ENCODE measurements around the gene DCANP1.

Gene DCANP1

DNA sequence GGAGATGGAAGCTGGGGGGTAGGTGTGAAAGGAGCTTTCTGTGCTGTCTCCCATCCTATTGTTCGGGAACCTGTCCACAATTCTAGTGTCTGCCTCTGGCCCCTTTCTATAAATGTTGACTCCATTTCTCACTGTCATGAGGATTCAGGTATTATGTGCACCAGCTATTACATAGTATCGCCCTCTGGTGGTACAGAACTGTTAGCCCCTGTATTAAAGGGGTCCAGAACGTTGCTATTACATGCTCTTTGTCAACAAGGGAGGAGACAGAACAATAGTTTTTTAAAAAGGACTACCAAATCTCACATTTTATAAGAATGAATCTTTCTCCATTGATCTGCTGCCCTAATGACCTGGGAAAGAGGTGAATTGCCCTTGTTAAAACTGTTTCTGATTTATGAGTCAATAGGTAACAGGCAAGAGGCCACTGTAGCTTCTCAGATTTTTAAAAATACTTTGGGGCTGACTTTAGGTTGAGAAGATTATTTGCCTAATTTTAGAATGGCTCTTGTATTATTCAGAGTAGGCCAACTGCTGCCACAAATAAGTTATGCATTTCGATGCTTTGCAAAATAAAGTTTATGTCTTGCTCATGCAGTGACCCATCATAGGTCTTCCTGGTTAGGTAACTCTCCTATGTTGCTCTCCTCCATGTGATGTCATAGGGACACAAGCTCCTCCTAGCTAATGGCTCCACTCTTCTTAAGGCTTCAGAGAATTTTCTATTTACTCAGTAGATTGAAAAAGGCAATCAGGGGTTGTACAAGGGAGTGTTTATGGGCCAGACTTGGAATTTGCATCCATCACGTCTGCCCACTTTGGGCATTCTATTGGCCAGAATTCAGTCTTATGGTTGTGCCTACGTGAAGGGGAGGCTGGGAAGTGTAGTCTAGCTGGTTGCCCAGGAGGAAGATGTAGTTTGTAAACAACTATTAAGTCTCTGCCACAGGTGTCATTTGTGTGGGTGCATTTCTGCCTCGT is 20.8 kb downstream of the DCANP1 start:
- H3K4me3 ChIP-seq (ENCODE audit: low read depth, low read length), result no peak overlapping the region

DNA sequence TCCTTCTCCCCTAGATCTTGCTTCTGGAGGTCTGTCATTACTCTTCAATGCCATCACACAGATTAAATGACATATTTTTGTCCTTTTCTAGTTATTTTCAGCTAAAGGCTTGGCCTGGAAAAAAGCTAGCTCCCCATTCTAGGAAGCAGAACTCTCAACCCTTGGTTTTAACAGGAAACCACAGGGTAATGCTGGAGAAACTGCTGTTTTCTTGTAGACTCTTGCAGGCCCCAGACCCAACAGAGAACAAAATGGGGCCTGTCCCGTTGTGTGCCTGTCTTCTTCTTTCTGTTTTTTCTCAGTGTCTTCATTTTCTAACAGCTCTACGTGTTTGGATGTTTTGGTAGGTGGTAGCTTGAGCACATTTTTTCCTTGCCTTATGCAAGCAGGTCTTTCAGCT is 21.5 kb downstream of the DCANP1 start:
- no peak overlapping the region for H3K4me3 ChIP-seq (ENCODE audit: low read depth, low read length)

DNA sequence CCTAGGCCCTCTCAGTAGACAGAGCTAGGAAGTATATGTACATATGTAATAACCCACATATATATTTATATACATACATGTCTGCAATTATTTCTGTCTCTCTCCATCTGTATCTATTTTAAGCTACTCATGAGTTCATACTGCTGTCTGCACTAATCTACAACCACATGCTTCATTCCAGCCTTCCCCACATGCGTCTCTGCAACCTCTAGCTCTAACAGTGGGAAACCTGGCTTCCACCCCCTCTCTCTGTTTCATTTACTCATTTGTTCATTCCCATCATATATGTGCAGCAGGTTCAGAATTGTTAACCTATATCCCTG is 23.3 kb downstream of the DCANP1 start:
- no peak overlapping the region for H3K4me3 ChIP-seq (ENCODE audit: low read depth, low read length)

DNA sequence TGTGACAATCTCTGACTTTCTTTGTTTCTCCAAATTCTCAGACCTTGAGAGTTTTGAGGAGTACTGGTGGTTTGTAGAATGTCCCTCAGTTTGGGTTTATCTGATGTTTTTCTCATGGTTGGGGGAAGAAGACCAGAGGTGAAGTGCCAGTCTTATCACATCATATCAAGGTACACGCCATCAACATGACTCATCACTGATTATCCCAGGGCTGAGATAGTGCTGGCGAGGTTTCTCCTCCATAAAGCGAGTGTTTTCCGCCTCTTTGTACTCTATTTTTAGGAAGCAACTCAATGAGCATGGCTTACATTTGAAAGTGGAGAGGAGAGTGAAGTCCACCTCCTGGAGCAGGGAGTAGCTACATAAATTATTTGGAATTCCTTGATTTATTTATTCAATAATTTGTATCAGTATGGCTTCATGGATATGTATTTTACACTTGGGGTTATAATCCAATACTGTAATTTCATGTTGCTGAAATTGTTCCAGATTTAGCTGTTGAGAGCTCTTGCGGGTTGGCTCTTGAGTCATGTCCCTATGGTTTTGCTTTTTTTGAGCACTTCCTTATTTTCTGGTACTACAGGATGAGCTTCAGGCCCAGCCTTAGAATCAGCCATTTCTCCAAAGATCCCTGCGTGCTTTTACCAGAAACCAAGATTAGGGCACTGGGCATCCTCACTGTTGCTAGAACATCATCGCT is 23.9 kb downstream of the DCANP1 start:
- no peak overlapping the region for H3K4me3 ChIP-seq (ENCODE audit: low read depth, low read length)

- no peak overlapping the region for H3K4me3 ChIP-seq (ENCODE audit: low read depth, low read length)
These were observed 24.7 kb downstream of the DCANP1 start for GRCh38 chr5:135422419-135422818.

DNA sequence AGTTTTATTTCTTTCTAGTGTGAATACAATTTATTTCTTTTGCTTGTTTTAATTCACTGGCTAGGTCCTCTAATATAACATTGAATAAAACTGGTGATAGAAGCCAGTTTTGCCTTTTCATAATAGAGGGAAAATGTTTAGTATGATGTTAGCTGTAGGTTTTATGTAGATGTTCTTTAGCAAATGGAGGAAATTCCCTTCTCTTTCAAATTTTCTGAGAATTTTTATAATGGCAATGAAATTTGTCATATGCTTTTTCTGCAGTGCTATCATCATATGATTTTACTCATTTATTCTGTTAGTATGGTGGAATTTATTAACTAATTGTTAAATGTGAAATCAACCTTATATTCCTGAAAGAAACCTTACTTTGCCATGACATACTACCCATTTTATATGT is 30.1 kb downstream of the DCANP1 start:
- H3K4me3 ChIP-seq (ENCODE audit: low read depth, low read length), result no peak overlapping the region

DNA sequence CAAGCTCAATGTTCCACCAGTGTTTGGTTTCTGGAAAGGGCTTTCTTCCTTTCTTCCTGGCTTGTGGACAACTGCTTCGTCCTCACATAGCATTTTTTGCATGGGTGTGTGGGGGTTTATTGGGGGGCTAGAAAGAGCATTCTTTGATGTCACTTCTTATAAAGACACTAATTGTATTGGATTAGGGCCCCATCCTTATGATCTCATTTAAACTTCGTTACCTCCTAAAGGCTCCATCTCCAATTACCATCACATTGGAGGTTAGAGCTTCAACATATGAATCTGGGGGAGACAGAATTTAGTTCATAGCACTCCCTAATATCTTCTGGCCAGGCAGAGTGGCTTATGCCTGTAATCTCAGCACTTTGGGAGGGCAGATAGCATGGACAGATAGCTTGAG is 42.1 kb downstream of the DCANP1 start:
- no peak overlapping the region for H3K4me3 ChIP-seq (ENCODE audit: low read depth, low read length)

DNA sequence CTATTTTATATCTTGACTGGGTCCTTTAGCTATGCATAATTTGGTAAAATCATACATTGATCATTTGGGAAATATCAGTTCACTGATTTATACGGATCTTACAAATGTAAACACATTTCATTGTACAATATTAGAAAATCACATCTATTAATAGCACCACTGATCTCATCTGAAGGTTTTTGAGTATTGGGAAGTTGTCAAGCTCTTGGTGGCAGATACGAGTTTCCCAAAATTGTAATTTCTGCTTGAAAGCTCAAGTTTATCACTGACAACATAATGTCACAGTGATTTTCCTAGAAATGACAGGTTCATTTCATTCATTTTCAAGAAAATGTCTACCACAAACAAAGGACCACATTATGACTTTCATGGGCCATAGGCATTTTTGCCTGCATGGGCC is 45.1 kb downstream of the DCANP1 start:
- H3K4me3 ChIP-seq (ENCODE audit: low read depth, low read length), result no peak overlapping the region

GRCh38 chr5:135400866-135401265 is 46.3 kb downstream of the DCANP1 start:
- no peak overlapping the region for H3K4me3 ChIP-seq (ENCODE audit: low read depth, low read length)

DNA sequence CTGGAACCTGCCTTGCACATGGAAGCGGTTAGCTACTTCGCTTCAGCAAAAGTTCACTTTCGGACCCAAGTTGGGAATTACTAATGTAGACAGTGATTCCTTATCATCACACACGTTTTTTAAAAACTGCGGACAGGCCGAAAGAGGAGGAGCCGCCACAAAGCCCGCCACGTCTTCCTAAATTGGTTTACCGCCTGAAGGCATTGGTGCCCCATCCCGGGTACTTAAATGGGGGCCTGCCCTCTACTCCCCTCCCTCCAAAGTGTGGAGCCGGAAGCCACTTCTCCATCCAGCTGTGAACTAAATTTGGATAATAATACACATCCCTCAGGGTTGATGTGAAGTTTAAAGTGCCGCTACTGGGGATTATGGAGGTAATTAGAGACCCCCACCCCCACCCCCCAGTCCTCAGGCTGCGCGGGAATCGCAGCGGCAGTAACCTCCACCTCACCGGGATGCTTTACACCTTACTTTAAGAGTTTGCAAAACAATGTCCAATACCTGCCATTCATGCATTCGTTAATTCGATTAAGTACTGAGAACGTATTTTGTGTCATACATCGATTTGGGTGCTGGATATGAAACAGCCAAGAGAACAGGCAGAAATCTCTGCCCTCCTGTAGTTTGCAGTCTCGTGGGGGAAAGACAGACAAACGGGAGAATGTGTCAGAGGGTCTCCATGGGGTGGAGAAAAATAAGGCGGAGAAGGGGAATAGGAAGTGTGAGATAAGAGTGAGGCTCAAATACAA is 47.2 kb downstream of the DCANP1 start:
- H3K4me3 ChIP-seq (ENCODE audit: low read depth, low read length), result peak overlapping the region; percentile 47

DNA sequence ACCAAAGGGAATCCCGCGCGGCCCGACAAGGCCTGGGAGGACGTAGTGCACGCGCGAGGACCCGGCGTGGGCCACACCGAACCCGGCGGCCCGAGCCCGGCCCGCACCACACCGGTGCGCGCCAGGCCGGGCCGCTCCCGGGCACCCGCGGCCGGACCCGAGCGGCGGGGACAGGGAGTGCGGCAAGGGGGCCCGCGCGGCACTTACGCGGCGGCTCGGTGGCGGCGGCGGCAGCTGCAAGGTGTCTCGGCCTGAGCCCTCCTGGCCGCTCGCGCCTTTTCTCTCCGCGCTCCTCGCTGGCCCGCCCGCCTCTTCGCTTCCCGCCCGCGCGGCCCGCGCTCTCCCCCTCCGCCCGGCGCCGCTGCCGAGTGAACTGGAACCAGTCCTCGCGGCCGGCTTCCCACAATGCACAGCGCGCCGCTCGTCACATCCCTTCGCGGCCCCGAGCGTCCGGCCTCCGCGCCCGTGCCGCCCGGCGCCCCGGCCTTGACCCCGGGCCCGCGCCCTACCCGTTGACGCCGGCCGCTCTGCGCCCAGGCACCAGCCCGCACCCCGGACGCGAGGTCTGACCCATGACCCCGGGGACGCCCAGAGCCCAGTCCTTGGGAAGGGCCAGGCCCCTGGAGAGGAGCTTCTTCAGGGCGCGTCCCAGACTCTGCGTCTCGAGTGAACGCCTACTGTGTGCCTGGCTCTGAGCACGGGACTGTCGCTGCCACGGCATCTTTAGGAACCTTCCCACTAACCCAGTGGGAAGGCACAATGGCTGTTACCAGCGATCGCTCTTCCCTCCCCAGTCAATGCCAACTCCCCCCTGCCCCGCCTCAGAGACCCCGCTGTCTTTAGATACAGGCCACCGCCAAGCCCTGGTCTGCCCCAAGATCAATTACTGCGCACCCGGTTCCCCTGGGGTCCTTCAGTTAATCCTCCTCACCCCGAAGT is 48.0 kb downstream of the DCANP1 start, which contains the start of gene MACROH2A1:
Gene MACROH2A1 (minus strand): TSS at position 377 of the 939 bp plus-strand sequence. CDS start 10,138 bp downstream, outside the sequence.
- H3K4me3 ChIP-seq (ENCODE audit: low read depth, low read length), result peak within 1 kb of the TSS; percentile 47

- H3K4me3 ChIP-seq (ENCODE audit: low read depth, low read length), result peak overlapping the region; percentile 47
These were observed 48.8 kb downstream of the DCANP1 start for GRCh38 chr5:135398160-135398854.

GRCh38 chr5:135397084-135397483 is 50.1 kb downstream of the DCANP1 start:
- no peak overlapping the region for H3K4me3 ChIP-seq (ENCODE audit: low read depth, low read length)

DNA sequence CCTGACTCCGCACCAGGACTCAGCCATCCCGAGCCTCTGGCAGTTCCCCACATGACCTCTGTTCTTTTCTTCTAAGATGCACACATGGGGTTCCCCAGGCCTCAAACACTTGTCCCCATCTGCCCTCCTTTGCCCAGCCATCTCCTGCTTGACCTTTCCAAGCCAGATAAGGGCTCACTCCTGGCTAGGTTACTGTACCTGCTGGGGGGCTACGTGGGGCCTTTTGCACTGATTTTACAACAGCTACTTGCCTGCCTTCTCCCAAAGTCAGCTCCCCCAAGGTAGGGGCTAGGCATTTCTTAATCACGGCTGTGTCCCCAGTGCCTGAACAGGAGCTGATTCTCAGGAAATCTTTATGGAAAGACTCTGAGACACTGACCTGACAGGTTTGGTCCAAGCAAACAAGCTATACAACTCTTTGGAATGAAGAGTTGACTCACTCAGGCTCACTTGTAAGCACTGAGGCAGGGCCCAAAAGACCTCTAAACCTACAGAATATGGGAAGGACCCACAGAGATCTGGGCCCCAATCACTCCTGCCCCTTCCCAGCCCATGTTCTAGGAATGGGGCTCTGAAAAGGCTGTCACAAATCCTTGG is 50.6 kb downstream of the DCANP1 start:
- H3K4me3 ChIP-seq (ENCODE audit: low read depth, low read length), result no peak overlapping the region

DNA sequence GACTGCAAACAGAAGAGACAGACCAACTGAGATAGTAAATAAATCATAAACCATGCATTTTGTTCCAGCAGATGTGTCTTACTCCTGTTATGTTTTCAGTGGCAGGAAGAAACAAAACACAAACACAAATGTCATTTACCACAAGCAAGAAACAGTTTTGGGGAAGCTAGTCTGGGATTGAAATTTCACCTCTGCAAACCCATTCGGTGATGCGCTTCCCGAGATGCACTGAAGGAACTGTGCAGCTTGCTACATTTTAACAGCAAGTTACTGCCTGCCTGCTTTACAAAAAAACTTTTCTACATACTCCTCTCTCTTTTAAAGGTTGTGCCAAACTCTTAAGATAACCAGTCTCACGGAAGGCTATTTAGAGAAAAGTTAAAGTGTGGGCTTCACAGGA is 51.3 kb downstream of the DCANP1 start:
- no peak overlapping the region for H3K4me3 ChIP-seq (ENCODE audit: low read depth, low read length)

GRCh38 chr5:135395451-135395850 is 51.7 kb downstream of the DCANP1 start:
- H3K4me3 ChIP-seq (ENCODE audit: low read depth, low read length), result no peak overlapping the region

All from iPS-11a (cell line).